ENCODE data around the gene EEPD1. TPM values are rescaled to one million over a fixed set of nuclear protein-coding genes. Genes with fewer than 3 reads are reported as not detected.

Gene EEPD1
- total RNA-seq, 4 donors from 2014 or later, result 2.2 to 9.3 (median 6.2) TPM

- Histone ChIP-seq H3K27me3 (no peaks in the 10 kb centered on the region), H3K4me3 (replicated peaks in 1 of 3) (no peak overlapping the region), H3K27ac (no peak overlapping the region), H3K4me1 (peaks cover 13 to 36% of the 10 kb centered on the region in 2 donors), H3K9me3 (no peaks in the 10 kb centered on the region), H3K36me3 (no peaks in the 10 kb centered on the region)
- intact Hi-C loops (cut with DNase I), result no loop called here
- no peak for TF ChIP-seq CTCF (IDR thresholded peaks at IDR 0.05)
- TF ChIP-seq POLR2A (IDR thresholded peaks at IDR 0.05), result no peak
- 95% methylated on average over 9 of the region's 9 CpGs for WGBS, 2 donors
- DNase-seq, result no peak
Observed at GRCh38 chr7:36157527-36158320, 4.7 kb downstream of the EEPD1 start.

GRCh38 chr7:36158321-36158605, 5.2 kb downstream of the EEPD1 start:
- Histone ChIP-seq H3K4me3 (replicated peaks in 1 of 3) (no peak overlapping the region), H3K27me3 (no peaks in the 10 kb centered on the region), H3K9me3 (no peaks in the 10 kb centered on the region), H3K27ac (no peak overlapping the region), H3K4me1 (peaks cover 13 to 36% of the 10 kb centered on the region in 2 donors), H3K36me3 (no peaks in the 10 kb centered on the region)
- DNase-seq, result no peak
- 93 to 97% methylated on average over 2 of the region's 2 CpGs for whole genome bisulfite sequencing, 2 donors
- intact Hi-C loops (cut with DNase I), result no loop called here
- no peak for TF ChIP-seq CTCF (IDR thresholded peaks at IDR 0.05)
- no peak for TF ChIP-seq POLR2A (IDR thresholded peaks at IDR 0.05)

GRCh38 chr7:36159618-36160017, 6.6 kb downstream of the EEPD1 start:
- 16 to 51% methylated on average over 3 of the region's 3 CpGs for WGBS, 2 donors
- H3K4me1 ChIP-seq, result peaks cover 13 to 26% of the 10 kb centered on the region in 2 donors

GRCh38 chr7:36160313-36160712, 7.3 kb downstream of the EEPD1 start:
- no peak for DNase-seq
- H3K36me3 ChIP-seq, result no peaks in the 10 kb centered on the region
- no peaks in the 10 kb centered on the region for H3K27me3 ChIP-seq
- intact Hi-C loops (cut with DNase I), result no loop called here
- WGBS, 2 donors, result 75 to 88% methylated on average over 5 of the region's 5 CpGs
- peaks cover 13 to 26% of the 10 kb centered on the region in 2 donors for H3K4me1 ChIP-seq
- H3K9me3 ChIP-seq, result no peaks in the 10 kb centered on the region
- no peak overlapping the region for H3K4me3 ChIP-seq (replicated peaks in 1 of 3)
- no peak overlapping the region for H3K27ac ChIP-seq
- TF ChIP-seq POLR2A (IDR thresholded peaks at IDR 0.05) (no peak), CTCF (IDR thresholded peaks at IDR 0.05) (no peak)

More at GRCh38 chr7:36159618-36160017, 6.6 kb downstream of the EEPD1 start:
- no peaks in the 10 kb centered on the region for H3K9me3 ChIP-seq
- no peak overlapping the region for H3K27ac ChIP-seq
- TF ChIP-seq CTCF (IDR thresholded peaks at IDR 0.05), result no peak
- no peak for TF ChIP-seq POLR2A (IDR thresholded peaks at IDR 0.05)
- no peak overlapping the region for H3K4me3 ChIP-seq (replicated peaks in 1 of 3)
- H3K36me3 ChIP-seq, result no peaks in the 10 kb centered on the region
- peak in 1 of 2 donors; percentile 35 for DNase-seq
- intact Hi-C loops (cut with DNase I), result no loop called here
- no peaks in the 10 kb centered on the region for H3K27me3 ChIP-seq

GRCh38 chr7:36161996-36162395, 8.9 kb downstream of the EEPD1 start:
- H3K4me1 ChIP-seq, result peaks cover 7 to 16% of the 10 kb centered on the region in 2 donors
- DNase-seq, result no peak
- no peaks in the 10 kb centered on the region for H3K9me3 ChIP-seq
- 50 to 75% methylated on average over 1 of the region's 1 CpG for WGBS, 2 donors
- no peak overlapping the region for H3K27ac ChIP-seq
- intact Hi-C loops (cut with DNase I), result no loop called here
- no peak overlapping the region for H3K4me3 ChIP-seq (replicated peaks in 1 of 3)
- no peaks in the 10 kb centered on the region for H3K27me3 ChIP-seq
- TF ChIP-seq CTCF (IDR thresholded peaks at IDR 0.05) (no peak), POLR2A (IDR thresholded peaks at IDR 0.05) (no peak)
- H3K36me3 ChIP-seq, result no peaks in the 10 kb centered on the region

All from thyroid gland (tissue), 4 donors.